HepG2 (cell line): ENCODE measurements around the gene SLC22A23. TPM values are rescaled to one million over a fixed set of nuclear protein-coding genes. Genes with fewer than 3 reads are reported as not detected.

Experiments
- CEBPZ ChIP-seq: IDR thresholded peaks from 2 replicates; pipeline ENCODE4 v1.6.1; 2012; ENCODE audit warnings: low read length, improper control_type of control experiment
- FOSL2 ChIP-seq: sonication (generic); formaldehyde crosslinking; IDR thresholded peaks from 2 replicates; pipeline ENCODE4 v1.4.0; 2020; ENCODE audit warnings: missing genetic modification reagents
- FOXO1 ChIP-seq: sonication (generic); formaldehyde crosslinking; IDR thresholded peaks from 2 replicates; pipeline ENCODE4 v1.4.0; 2020; ENCODE audit warnings: missing genetic modification reagents
- GRHL1 ChIP-seq: sonication (generic); formaldehyde crosslinking; conservative IDR thresholded peaks from 2 replicates; pipeline ENCODE4 v1.8.0; 2022; ENCODE audit warnings: missing genetic modification reagents
- PHF5A ChIP-seq: IDR thresholded peaks from one replicate; pipeline ENCODE4 v1.6.1; 2018; ENCODE audit warnings: low read depth, missing genetic modification reagents; ENCODE audit not compliant: unreplicated experiment
- SIN3A ChIP-seq: IDR thresholded peaks from 2 replicates; pipeline ENCODE4 v1.6.1; 2011; ENCODE audit warnings: low read depth, mild to moderate bottlenecking, control low read depth, low read length, borderline replicate concordance
- ZNF350 ChIP-seq: sonication (generic); formaldehyde crosslinking; IDR thresholded peaks from 2 replicates; pipeline ENCODE4 v1.4.0; 2020; ENCODE audit warnings: mild to moderate bottlenecking, low read depth, missing genetic modification reagents, borderline replicate concordance
- ZNF446 ChIP-seq: sonication (generic); formaldehyde crosslinking; IDR thresholded peaks from 2 replicates; pipeline ENCODE4 v1.5.0; 2020; ENCODE audit warnings: mild to moderate bottlenecking, missing genetic modification reagents
- ZNF598 ChIP-seq: sonication (generic); formaldehyde crosslinking; IDR thresholded peaks from 2 replicates; pipeline ENCODE4 v1.5.1; 2020; ENCODE audit warnings: mild to moderate bottlenecking, missing genetic modification reagents, borderline replicate concordance
- ZNF646 ChIP-seq: sonication (generic); formaldehyde crosslinking; IDR thresholded peaks from 2 replicates; pipeline ENCODE4 v1.9.0; 2021; ENCODE audit warnings: mild to moderate bottlenecking, missing genetic modification reagents
- ZNF770 ChIP-seq: sonication (generic); formaldehyde crosslinking; IDR thresholded peaks from 2 replicates; pipeline ENCODE4 v1.5.0; 2020; ENCODE audit warnings: mild to moderate bottlenecking, missing genetic modification reagents
- polyA plus RNA-seq, 8 experiments: library from polyadenylated mRNA; depleted of rRNA in 3 of 8; stranded (reverse) in 7 of 8; unstranded in 1 of 8; fragments of >200 nt; fragmentation: Illumina TruSeq in 4 of 8; extraction: Trizol in 4 of 8; gene quantifications; 2 replicates each; pipeline versions ENCODE4 v1.2.1 to v1.2.3, GENCODE V29; 2011 to 2016; ENCODE audit warnings: low read depth in 4 of 8, missing spikeins in 1 of 8, mixed read lengths in 1 of 8; ENCODE audit not compliant: insufficient read depth in 1 of 8
- total RNA-seq, 5 experiments: library from RNA; depleted of rRNA; stranded (reverse); fragments of >200 nt; fragmentation: Illumina TruSeq; extraction: Trizol; gene quantifications; 2 replicates each; pipeline ENCODE4 v1.2.3, GENCODE V29; 2016; ENCODE audit warnings: low read depth in 1 of 5
- TF ChIP-seq, protein P1 (sequence below): IDR thresholded peaks from 2 replicates; pipeline ENCODE4 v1.6.1; 2016; ENCODE audit warnings: missing genetic modification reagents, missing compliant biosample characterization
- TF ChIP-seq, protein P2 (sequence below): sonication (generic); formaldehyde crosslinking; IDR thresholded peaks from 2 replicates; pipeline ENCODE4 v1.4.0; 2020; ENCODE audit warnings: missing genetic modification reagents

Gene SLC22A23
- total and polyA plus RNA-seq, 2 of the 13 experiments (the other 11 are each of a cell fraction or from before 2014, with no cell fraction given), result 11.8 to 17.5 TPM

GRCh38 chr6:3361312-3362037 is 95.4 kb downstream of the SLC22A23 start (continued):
- TF ChIP-seq GRHL1 (CRISPR knock-in tag) (no peak), ZNF646 (CRISPR knock-in tag) (no peak), ZNF446 (CRISPR knock-in tag) (no peak), FOXO1 (CRISPR knock-in tag) (0 out of 2 replicates have a peak, but pooled peaks have one; percentile 19), ZNF598 (CRISPR knock-in tag) (0 out of 2 replicates have a peak, but pooled peaks have one; percentile 20), ZNF350 (CRISPR knock-in tag) (peak; percentile 56), FOSL2 (CRISPR knock-in tag) (0 out of 2 replicates have a peak, but pooled peaks have one; percentile 29), ZNF770 (no peak), PHF5A (CRISPR knock-in tag) (no peak), SIN3A (no peak), CEBPZ (no peak)
- TF ChIP-seq, protein P1, sequence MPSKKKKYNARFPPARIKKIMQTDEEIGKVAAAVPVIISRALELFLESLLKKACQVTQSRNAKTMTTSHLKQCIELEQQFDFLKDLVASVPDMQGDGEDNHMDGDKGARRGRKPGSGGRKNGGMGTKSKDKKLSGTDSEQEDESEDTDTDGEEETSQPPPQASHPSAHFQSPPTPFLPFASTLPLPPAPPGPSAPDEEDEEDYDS (CRISPR knock-in tag), result no peak
- TF ChIP-seq, protein P2, sequence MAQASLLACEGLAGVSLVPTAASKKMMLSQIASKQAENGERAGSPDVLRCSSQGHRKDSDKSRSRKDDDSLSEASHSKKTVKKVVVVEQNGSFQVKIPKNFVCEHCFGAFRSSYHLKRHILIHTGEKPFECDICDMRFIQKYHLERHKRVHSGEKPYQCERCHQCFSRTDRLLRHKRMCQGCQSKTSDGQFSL (CRISPR knock-in tag), result no peak
